Subcutaneous adipose tissue (tissue), 4 donors: ENCODE measurements around the gene CYTH2. TPM values are rescaled to one million over a fixed set of nuclear protein-coding genes. Genes with fewer than 3 reads are reported as not detected.

Source experiments
- CTCF ChIP-seq: fragments of 450-650 bp; IDR thresholded peaks from one replicate; pipeline ENCODE4 v1.5.1; 2016; ENCODE audit warnings: low read depth, mild to moderate bottlenecking, control low read depth, antibody characterized with exemption, moderate library complexity
- total RNA-seq, 4 donors: library from RNA; depleted of rRNA; stranded (reverse); fragments of >200 nt; gene quantifications; one replicate each; pipeline ENCODE4 v1.1.0, GENCODE V29; 2016

CYTH2 gene
- total RNA-seq, 4 donors from 2014 or later, result 15.8 to 64.0 (median 31.5) TPM

GRCh38 chr19:48499316-48500090, 30.3 kb downstream of the CYTH2 start:
- no peak for TF ChIP-seq CTCF

- TF ChIP-seq CTCF, result no peak
These were observed 31.8 kb downstream of the CYTH2 start for GRCh38 chr19:48500830-48501493.

GRCh38 chr19:48501494-48502349, 32.6 kb downstream of the CYTH2 start:
- TF ChIP-seq CTCF, result no peak

- no peak for TF ChIP-seq CTCF
These were observed 33.3 kb downstream of the CYTH2 start for GRCh38 chr19:48502350-48503018.

- TF ChIP-seq CTCF, result no peak
These were observed 37.1 kb downstream of the CYTH2 start for GRCh38 chr19:48506138-48506733.

- no peak for TF ChIP-seq CTCF
These were observed 38.8 kb downstream of the CYTH2 start for GRCh38 chr19:48507911-48508439.
